SU-DHL-6 (cell line): ENCODE results near the gene BICDL2.

Experiments
- H2AFZ ChIP-seq: fragments of 200-600 bp; sonication (generic); 2 replicates; pipeline ENCODE4 v1.6.1; 2014; ENCODE audit warnings: low read depth, mild to moderate bottlenecking, moderate library complexity, mixed read lengths, antibody characterized with exemption, low read length; ENCODE audit not compliant: severe bottlenecking
- H3F3A ChIP-seq: fragments of 200-600 bp; shearing (Covaris generic); 2 replicates; pipeline ENCODE4 v1.6.0; 2016; ENCODE audit warnings: antibody characterized with exemption, mild to moderate bottlenecking; ENCODE audit not compliant: insufficient read depth
- H3K27ac ChIP-seq: fragments of 200-600 bp; sonication (generic); 2 replicates; pipeline ENCODE4 v1.5.1; 2016; ENCODE audit warnings: low read depth, mild to moderate bottlenecking, low read length, moderate library complexity, mixed read lengths
- H3K27me3 ChIP-seq: fragments of 200-600 bp; sonication (generic), shearing (Covaris generic); 2 replicates; pipeline ENCODE4 v1.6.0; 2014; ENCODE audit warnings: mild to moderate bottlenecking, low read length
- H3K36me3 ChIP-seq: fragments of 200-600 bp; sonication (generic); 2 replicates; pipeline ENCODE4 v1.6.1; 2014; ENCODE audit warnings: mild to moderate bottlenecking, low read length, mixed read lengths
- H3K4me2 ChIP-seq: fragments of 300-600, 200-600 bp; shearing (Covaris generic), sonication (generic); 2 replicates; pipeline ENCODE4 v1.6.0; 2014; ENCODE audit warnings: low read length, low read depth, mild to moderate bottlenecking; ENCODE audit not compliant: poor library complexity, severe bottlenecking
- H3K4me3 ChIP-seq: fragments of 200-600 bp; sonication (generic); 2 replicates; pipeline ENCODE4 v1.5.1; 2014; ENCODE audit warnings: antibody characterized with exemption, low read length, mild to moderate bottlenecking, mixed read lengths; ENCODE audit not compliant: insufficient read depth, poor library complexity, severe bottlenecking
- H3K79me2 ChIP-seq: fragments of 200-600 bp; sonication (generic); 2 replicates; pipeline ENCODE4 v1.6.1; 2014; ENCODE audit warnings: mild to moderate bottlenecking, low read length, moderate library complexity; ENCODE audit not compliant: insufficient read depth
- H3K9ac ChIP-seq: fragments of 200-600 bp; sonication (generic); 2 replicates; pipeline ENCODE4 v1.7.0; 2014; ENCODE audit warnings: mild to moderate bottlenecking, low read length
- H3K9me2 ChIP-seq: fragments of 200-600 bp; sonication (generic); replicated peaks from 2 replicates; pipeline ENCODE4 v1.6.1; 2014; ENCODE audit warnings: low read length; ENCODE audit not compliant: insufficient read depth
- H3K9me3 ChIP-seq: fragments of 200-600 bp; sonication (generic); 2 replicates; pipeline ENCODE4 v1.6.1; 2014; ENCODE audit warnings: low read length, mixed read lengths; ENCODE audit not compliant: insufficient read depth
- H4K20me1 ChIP-seq: fragments of 200-600 bp; sonication (generic); 2 replicates; pipeline ENCODE4 v1.6.1; 2014; ENCODE audit warnings: low read depth, mild to moderate bottlenecking, antibody characterized with exemption, low read length, moderate library complexity, mixed read lengths
- EZH2phosphoT487 ChIP-seq: fragments of 200-600 bp; sonication (generic), shearing (Covaris generic); conservative IDR thresholded peaks from 2 replicates; pipeline ENCODE4 v1.6.1; 2018; ENCODE audit warnings: mild to moderate bottlenecking, antibody characterized with exemption, low read length, moderate library complexity, mixed read lengths
- TF ChIP-seq, protein P1 (sequence below): fragments of 200-600 bp; sonication (generic); IDR thresholded peaks from one replicate; pipeline ENCODE4 v1.5.1; 2017; ENCODE audit warnings: antibody characterized with exemption, mild to moderate bottlenecking, low read length, moderate library complexity; ENCODE audit not compliant: insufficient read depth, poor library complexity, severe bottlenecking

Gene BICDL2

DNA sequence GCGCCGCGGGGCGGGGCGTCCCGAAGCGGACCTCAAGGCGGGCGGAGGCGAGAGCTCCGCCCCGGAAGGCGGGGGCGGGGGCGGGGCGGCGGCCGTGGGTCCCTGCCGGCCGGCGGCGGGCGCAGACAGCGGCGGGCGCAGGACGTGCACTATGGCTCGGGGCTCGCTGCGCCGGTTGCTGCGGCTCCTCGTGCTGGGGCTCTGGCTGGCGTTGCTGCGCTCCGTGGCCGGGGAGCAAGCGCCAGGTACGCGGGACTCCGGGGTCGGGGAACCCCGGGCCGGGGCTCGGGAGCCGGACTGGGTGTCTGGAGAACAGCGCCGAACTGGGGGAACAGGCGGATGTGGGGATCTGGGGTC lies 16.5 kb downstream of the BICDL2 start, which contains the start of gene TNFRSF12A:
Gene TNFRSF12A, plus strand, starts transcription at position 122 of the 357 bp plus-strand sequence. Its CDS starts 30 bp downstream, at position 152.
- H3F3A ChIP-seq: peaks cover 18% of the 10 kb centered on the region
- H4K20me1 ChIP-seq: no peaks in the 10 kb centered on the region
- peak within 1 kb of the TSS; percentile 68 for H3K9ac ChIP-seq
- H3K4me3 ChIP-seq: peak within 1 kb of the TSS; percentile 65
- H3K9me3 ChIP-seq: no peaks in the 10 kb centered on the region
- peak within 1 kb of the TSS; percentile 21 for H2AFZ ChIP-seq
- no peaks in the 10 kb centered on the region for H3K27me3 ChIP-seq
- H3K27ac ChIP-seq: peak within 1 kb of the TSS; percentile 40
- TF ChIP-seq, protein P1, sequence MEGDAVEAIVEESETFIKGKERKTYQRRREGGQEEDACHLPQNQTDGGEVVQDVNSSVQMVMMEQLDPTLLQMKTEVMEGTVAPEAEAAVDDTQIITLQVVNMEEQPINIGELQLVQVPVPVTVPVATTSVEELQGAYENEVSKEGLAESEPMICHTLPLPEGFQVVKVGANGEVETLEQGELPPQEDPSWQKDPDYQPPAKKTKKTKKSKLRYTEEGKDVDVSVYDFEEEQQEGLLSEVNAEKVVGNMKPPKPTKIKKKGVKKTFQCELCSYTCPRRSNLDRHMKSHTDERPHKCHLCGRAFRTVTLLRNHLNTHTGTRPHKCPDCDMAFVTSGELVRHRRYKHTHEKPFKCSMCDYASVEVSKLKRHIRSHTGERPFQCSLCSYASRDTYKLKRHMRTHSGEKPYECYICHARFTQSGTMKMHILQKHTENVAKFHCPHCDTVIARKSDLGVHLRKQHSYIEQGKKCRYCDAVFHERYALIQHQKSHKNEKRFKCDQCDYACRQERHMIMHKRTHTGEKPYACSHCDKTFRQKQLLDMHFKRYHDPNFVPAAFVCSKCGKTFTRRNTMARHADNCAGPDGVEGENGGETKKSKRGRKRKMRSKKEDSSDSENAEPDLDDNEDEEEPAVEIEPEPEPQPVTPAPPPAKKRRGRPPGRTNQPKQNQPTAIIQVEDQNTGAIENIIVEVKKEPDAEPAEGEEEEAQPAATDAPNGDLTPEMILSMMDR: no peak
- TF ChIP-seq EZH2phosphoT487: no peak
- no peaks in the 10 kb centered on the region for H3K36me3 ChIP-seq
- H3K79me2 ChIP-seq: no peaks in the 10 kb centered on the region
- peak within 1 kb of the TSS; percentile 97 for H3K4me2 ChIP-seq
- H3K9me2 ChIP-seq: no peaks in the 10 kb centered on the region

DNA sequence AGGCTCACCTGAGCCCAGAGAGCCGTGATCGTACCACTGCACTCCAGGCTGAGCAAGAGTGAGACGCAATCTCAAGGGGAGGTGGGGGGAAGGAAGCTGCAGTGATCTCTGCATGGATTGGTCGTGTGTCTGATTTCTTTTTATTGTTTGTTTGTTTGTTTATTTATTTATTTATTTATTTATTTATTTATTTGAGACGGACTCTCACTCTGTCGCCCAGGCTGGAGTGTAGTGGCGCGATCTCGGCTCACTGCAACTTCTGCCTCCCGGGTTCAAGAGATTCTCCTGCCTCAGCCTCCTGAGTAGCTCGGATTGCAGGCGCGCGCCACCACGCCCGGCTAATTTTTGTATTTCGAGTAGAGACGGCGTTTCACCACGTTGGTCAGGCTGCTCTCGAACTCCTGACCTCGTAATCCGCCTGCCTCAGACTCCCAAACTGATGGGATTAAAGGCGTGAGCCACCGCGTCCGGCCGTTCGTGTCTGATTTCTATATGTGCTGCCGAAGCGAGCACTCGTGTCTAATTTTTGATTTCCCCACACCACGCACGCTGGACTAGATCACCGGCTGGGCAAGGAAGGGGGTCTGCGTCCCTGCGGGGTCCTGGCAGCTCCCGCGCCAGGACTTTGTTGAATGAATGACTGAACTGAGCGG lies 17.0 kb downstream of the BICDL2 start:
- H3K27me3 ChIP-seq: no peaks in the 10 kb centered on the region
- no peaks in the 10 kb centered on the region for H3K79me2 ChIP-seq
- no peaks in the 10 kb centered on the region for H3K9me3 ChIP-seq
- H3K36me3 ChIP-seq: no peaks in the 10 kb centered on the region
- H3K4me3 ChIP-seq: peak overlapping the region; percentile 65
- H3F3A ChIP-seq: peaks cover 18% of the 10 kb centered on the region
- H2AFZ ChIP-seq: no peak overlapping the region
- peak overlapping the region; percentile 97 for H3K4me2 ChIP-seq
- no peak overlapping the region for H3K27ac ChIP-seq
- H3K9me2 ChIP-seq: no peaks in the 10 kb centered on the region
- no peaks in the 10 kb centered on the region for H4K20me1 ChIP-seq
- peak overlapping the region; percentile 68; the same call in 1 of the 2 replicates for H3K9ac ChIP-seq
- TF ChIP-seq EZH2phosphoT487: no peak
- TF ChIP-seq, protein P1: no peak

DNA sequence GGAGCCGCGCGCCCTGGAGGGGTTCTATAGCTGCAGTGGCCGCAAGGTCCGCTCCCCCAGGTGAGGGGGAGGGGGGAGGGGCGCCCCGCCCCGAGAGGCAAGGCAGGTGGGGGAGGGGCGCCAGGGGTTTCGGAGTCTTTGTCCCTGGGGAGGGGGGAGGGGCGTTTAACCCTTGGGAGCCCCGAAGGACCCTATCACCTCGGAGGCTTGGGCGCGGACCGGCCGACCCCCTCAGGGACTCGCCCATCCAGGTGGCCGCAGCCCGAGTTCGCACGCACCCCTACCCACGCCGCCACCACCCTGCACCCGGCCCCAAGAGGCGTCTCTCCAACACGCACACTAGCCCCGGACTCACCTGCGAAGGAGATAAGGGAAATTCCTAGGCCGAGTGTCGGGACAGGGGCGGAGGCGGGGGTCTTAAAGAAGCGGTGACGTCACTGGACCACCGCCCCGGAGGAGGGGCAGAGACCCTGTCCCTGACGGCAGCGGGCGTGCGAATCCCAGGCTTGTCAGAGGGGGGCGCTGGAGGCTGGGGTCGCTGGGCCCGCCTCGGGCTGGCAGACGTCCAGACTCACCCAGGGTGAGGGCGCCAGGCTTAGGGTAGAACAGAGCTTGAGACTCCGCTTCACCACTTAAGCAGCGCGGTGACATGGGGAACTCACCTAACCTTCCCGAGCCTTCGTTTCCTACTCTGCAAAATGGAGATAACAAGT lies 18.8 kb downstream of the BICDL2 start, which contains the start of gene CLDN6:
Gene CLDN6, minus strand, starts transcription at position 390 of the 713 bp plus-strand sequence. CDS start 2,162 bp downstream, outside the sequence.
- Histone ChIP-seq H3K4me3 (no peak within 1 kb of the TSS), H3K36me3 (no peaks in the 10 kb centered on the region), H3K4me2 (no peak within 1 kb of the TSS), H2AFZ (no peak within 1 kb of the TSS), H3F3A (peaks cover 15% of the 10 kb centered on the region), H3K9ac (no peak within 1 kb of the TSS), H3K79me2 (no peaks in the 10 kb centered on the region), H3K9me3 (no peaks in the 10 kb centered on the region), H3K9me2 (no peaks in the 10 kb centered on the region), H3K27ac (no peak within 1 kb of the TSS), H3K27me3 (no peaks in the 10 kb centered on the region), H4K20me1 (no peaks in the 10 kb centered on the region)
- TF ChIP-seq EZH2phosphoT487: no peak
- TF ChIP-seq, protein P1: no peak
